Colon (tissue), 2 donors: ENCODE data around the gene ADGRG1.

Experiments used
- FAIRE-seq: peaks from 2 replicates; lab custom pipeline; 2012; peaks lifted over from hg19 to GRCh38; lab: Jason Lieb, UNC
- donor health status: control.
- donor health status: control.

Gene ADGRG1

DNA sequence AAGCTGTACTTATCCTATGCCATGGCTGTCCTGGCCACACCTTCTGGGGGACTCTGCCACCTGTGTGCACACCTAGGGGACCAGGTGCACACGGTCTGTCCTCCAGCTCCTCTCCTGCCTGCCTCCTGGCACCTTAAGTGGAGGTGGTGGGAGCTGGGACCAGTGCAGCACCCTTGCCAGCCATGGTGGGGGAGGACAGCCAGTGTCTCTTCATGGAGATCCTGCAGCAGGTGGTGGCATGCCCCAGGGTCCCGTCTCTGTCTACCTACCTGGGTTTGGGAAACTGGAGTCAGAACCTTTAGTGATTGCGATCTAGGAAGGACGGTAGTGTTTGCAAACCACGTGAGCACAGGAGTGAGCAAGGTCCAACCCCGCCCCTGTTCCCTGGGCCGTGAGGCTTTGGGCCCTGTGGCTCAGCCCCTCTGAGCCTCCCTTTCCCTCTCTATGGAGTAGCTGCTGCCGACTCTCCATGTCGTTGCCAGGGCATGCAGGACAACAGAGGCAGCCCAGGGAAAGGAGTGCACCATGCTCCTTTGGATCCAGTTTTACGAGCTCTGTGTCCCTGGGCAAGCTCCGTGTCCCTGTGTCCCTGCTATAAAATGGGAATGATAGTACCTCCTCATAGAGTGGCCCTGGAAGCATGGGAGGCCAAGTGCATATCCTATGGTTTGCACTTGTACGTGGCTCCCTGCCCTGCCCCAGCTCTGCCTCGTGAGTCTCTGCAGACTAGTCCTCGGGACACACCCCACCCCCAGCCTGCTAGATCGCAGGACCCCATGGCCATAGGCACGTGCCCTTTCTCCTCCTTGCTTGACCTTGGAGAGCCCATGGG, 7.1 kb downstream of the ADGRG1 start:
- FAIRE-seq, result no peak

- FAIRE-seq, result no peak
These were observed 7.8 kb downstream of the ADGRG1 start for GRCh38 chr16:57636184-57636583.

- FAIRE-seq, result no peak
These were observed 8.6 kb downstream of the ADGRG1 start for GRCh38 chr16:57637020-57637419.

DNA sequence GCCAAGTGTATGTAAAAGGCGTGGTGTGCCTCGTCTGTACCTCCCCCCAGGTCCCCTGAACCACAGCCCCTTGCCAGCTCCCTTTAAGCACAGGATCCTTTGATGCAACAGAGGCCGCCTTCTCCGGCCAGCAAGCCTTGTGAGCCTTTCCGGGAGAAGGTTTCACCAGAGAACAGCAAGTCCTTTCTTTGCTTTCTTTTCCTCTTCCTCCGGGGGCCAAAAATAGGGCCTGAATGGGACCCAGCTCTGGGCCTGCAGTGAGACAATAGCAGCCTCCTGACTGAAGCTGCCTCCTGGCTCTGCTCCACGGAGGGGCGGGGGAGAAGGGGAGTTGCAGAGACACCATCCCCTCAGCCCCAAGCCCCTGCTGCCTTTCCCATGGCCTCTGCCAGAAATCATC, 9.0 kb downstream of the ADGRG1 start:
- FAIRE-seq, result no peak

- FAIRE-seq, result no peak
These were observed 9.5 kb downstream of the ADGRG1 start for GRCh38 chr16:57637965-57638364.

DNA sequence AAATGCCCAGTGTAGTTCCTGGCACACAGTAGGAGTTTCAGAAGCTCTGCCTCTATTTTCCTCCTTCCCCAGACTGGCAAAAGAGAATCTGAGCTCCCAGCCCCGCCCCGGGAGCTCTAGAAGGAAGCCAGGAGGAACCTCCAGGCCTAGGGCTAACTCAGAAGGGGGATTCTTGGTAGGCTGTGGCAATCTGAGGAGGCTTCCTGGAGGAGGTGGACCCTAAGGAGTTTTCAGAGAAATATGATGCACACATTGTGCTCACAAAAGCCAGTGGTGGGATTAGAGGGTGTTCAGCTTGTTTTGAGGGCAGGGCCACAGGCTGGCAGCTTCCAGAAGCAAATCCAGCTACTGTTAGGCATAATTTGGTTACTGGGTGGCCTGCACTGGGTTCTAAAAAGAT, 10.0 kb downstream of the ADGRG1 start:
- FAIRE-seq, result no peak

- no peak for FAIRE-seq
These were observed 10.9 kb downstream of the ADGRG1 start for GRCh38 chr16:57639172-57639887.

DNA sequence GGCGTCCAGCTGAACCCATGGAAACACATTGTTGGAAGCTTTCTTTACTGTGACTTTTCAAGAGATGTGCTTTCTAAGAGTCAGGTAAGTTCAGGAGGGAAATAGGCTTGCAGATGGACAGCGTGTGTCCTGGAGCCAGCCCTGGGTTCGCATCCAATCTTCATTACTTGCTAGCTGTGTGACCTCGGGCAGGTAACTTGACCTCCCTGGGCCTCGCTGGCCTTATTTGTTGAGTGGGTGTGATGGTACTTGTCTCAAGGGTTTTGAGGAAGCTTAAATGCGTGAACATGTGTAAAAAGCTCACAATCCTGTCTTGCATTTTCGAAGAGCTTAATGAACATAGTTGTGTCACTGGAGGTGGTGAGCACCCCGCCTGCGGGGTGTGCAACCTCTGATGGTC, 11.8 kb downstream of the ADGRG1 start:
- FAIRE-seq, result no peak

DNA sequence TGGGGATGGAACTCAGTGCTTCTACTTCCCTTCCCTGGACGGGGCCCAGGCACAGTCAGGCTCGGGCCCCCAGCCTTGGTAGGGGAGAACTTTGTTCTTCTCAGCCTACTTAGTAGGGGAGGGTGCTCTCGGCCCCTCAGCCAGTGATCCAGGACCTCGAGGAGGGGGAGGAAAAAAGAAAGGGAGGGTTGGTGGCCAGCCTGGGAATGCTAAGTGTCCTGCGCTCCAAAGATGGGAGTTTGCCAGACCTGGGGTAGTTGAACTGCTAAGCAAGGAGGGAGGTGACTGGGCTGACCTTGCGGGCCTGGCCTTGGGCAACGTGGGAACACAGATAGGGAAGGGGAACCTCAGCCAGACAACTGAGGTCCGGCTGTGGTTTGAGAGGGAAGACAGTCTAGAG, 12.2 kb downstream of the ADGRG1 start:
- FAIRE-seq, result no peak

- FAIRE-seq, result no peak
These were observed 14.0 kb downstream of the ADGRG1 start for GRCh38 chr16:57642160-57643135.

DNA sequence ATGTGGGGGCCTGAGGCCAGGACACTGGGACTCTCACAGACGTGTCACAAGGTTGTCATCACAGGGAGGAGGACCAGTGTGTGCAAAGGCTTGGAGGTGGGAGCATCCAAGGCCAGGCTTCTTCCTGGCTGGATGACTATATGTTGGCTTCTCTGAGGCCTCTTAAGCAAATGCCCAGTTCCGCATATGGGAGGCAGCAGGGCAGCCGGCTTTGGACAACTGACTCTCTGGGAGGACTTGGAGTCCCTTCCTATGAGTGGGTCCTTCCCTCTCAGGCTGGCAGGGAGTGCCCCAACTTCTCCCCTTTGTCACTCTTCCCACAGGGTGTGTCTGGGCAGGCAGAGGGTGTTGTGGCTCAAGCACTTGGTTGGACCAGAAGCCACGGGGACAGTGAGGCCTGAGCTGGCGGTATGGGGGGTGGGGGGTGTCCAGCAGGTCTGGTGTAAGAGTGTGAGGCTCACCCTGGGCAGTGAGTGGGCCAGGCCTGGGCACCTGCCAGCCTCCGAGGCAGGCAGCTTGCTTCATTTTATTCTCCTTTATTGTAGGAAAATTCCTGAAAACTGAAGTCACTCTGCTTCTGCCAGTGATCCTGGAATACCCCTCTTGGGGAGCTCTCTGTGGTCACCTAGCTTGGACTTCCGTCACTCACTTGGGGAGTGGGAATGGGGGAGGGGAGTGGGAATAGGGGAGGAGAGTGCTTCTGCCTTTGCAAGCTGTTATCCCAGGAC, 14.9 kb downstream of the ADGRG1 start:
- FAIRE-seq, result no peak

GRCh38 chr16:57643910-57644309, 15.5 kb downstream of the ADGRG1 start:
- no peak for FAIRE-seq

DNA sequence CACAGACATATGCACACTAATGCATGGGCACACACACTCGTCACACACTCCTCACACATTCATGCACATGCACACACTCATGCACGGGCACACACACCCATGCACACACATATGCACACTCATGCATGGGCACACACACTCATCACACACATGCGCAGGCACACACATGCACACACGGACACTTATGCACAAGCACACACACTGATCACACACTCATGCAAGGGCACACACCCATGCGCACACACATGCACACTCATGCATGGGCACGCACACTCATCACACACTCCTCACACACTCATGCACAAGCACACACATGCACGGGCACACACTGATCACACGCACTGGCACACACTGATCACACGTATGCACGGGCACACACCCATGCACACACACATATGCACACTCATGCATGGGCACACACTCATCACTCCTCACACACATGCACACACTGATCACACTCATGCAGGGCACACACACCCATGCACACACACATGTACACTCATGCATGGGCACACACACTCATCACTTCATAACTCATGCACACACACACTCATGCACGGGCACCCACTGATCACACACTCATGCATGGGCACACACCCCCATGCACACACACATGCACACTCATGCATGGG, 16.1 kb downstream of the ADGRG1 start:
- no peak for FAIRE-seq

DNA sequence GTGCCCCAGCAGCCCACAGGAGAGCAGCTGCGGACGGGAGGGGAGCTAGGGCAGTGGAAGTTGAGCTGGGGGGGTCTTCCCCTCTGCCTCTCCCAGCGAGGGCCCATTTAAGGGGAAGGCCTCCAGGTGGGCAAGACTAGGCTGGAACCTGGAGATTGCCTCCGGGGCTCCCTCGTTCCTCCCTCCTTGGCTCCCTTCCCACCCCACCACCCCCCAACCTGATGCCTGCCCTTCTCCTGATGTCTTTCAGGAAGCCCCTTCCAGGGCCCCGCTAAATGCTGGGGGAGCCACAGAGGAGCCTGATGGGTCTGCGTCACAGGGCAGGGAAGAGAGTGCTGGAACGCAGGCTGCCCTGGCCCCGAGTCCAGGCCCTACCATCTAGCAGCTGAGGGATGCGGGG, 16.7 kb downstream of the ADGRG1 start:
- FAIRE-seq, result no peak

GRCh38 chr16:57645691-57646387, 17.4 kb downstream of the ADGRG1 start:
- no peak for FAIRE-seq

DNA sequence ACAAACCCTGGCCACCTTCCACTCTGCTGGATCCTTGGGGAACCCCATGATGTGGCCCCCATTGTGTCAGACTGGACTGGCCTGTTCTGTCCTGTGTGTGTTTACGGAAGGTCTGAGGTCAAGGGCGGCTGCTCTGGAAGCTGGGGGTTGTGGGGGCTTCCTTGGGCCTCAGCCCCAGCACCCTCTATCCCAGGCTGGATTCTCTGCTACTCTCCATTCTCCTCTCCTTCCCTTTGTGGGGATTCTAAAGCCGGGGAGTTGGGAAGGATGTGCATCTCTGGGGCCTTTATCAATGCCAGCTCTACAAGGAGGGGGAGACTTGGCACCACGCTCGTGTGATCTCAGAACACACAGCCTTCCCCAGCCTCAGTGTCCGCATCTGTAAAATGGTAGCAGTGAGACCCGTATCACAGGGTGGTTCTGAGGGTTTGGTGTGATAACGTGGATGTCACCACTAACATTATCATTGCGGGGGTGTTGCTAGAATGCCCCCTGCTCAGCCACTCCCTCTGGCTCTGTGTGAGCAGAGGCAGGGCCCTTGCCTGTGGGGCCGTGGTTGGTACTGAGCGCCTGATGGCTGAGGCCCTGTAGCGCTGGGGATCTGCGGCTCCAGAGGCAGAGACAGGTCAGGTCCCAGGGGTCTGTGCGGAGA, 18.1 kb downstream of the ADGRG1 start:
- FAIRE-seq, result no peak

DNA sequence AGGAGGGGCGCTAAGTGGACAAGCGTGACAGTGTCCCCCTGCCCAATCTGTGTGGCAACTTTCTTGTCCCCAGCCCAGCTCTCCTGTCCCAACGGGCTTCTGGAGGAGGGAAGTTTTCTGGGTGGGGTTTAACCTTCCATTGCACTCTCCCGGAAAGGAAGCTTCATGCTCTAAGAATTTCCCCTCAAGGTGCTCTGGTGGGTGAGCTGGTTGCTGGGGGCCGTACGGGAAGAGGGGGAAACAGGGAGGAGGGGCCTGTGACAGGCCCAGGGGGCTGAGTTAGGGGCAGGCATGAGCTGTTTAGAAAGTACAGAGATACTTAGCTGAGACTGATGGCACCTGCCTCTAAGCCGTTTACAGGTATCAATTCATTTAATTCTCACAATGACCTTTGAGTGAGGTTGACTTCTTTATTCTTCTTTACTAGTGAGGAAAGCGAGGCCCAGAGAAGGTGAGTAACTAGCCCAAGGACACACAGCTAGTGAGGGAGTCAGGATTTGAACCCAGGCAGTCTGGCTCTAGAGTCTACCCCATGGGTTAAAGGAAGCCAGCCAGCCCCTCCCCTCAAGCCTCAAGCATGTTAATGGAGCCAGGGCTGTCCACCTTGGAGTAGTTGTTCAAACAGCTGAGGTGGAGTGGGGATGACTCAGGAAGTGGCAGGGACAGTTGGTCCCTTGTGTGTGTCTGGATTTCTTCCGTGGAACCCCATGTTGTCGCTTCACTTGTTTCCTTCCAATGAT, 18.9 kb downstream of the ADGRG1 start:
- FAIRE-seq, result no peak

DNA sequence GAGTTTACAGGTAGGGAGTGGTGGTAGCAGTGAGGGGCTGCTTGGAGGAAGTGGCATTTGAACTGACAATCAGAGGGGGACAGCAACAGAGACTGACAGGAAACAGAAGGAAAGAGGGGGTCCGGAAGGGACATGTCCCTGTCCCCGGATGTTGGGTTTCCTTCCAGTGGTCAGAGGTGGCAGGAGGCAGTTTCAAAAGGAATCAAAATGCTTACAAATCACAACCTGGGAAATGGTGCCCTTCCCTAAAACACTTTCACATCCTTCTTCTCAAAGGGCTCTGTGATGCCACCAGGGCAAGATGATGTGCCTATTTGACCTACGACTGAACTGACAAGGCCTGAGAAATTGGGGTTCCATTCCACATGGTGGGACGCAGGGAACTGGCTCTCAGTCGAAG, 19.7 kb downstream of the ADGRG1 start:
- no peak for FAIRE-seq
